ENCODE measurements around the gene MARS1.
"Not testable (repeated sequence)": the region's sequence is repeated elsewhere in the genome, so short reads cannot be mapped to it uniquely, and the experiment has no call there.

Gene MARS1

GRCh38 chr12:57498571-57498970, 10.7 kb downstream of the MARS1 start:
- H3K36me3 ChIP-seq (ENCODE audit: control insufficient read depth in 1 of 2, insufficient read depth in 2 of 2, low read length in 2 of 2), result peaks cover 28 to 64% of the 10 kb centered on the region in 2 donors

GRCh38 chr12:57500213-57500612, 12.3 kb downstream of the MARS1 start:
- no peaks in the 10 kb centered on the region for H3K9me3 ChIP-seq (ENCODE audit: control insufficient read depth in 1 of 2, low read length in 2 of 2)
- H3K27me3 ChIP-seq (ENCODE audit: low read depth, low read length), result no peaks in the 10 kb centered on the region
- peaks cover 36 to 77% of the 10 kb centered on the region in 2 donors for H3K36me3 ChIP-seq (ENCODE audit: control insufficient read depth in 1 of 2, insufficient read depth in 2 of 2, low read length in 2 of 2)
- H3K4me3 ChIP-seq (ENCODE audit: low read depth in 1 of 2, low read length in 2 of 2), result no peak overlapping the region
- no peaks in the 10 kb centered on the region for H3K4me1 ChIP-seq (ENCODE audit: control insufficient read depth in 1 of 2, insufficient read depth in 2 of 2, low read length in 2 of 2)
- no peak overlapping the region for H3K27ac ChIP-seq (ENCODE audit: low read length)

More at GRCh38 chr12:57498571-57498970, 10.7 kb downstream of the MARS1 start:
- no peak overlapping the region for H3K27ac ChIP-seq (ENCODE audit: low read length)
- no peaks in the 10 kb centered on the region for H3K4me1 ChIP-seq (ENCODE audit: control insufficient read depth in 1 of 2, insufficient read depth in 2 of 2, low read length in 2 of 2)
- no peak overlapping the region for H3K4me3 ChIP-seq (ENCODE audit: low read depth in 1 of 2, low read length in 2 of 2)
- no peaks in the 10 kb centered on the region for H3K9me3 ChIP-seq (ENCODE audit: control insufficient read depth in 1 of 2, low read length in 2 of 2)
- H3K27me3 ChIP-seq (ENCODE audit: low read depth, low read length), result no peaks in the 10 kb centered on the region

GRCh38 chr12:57502311-57502969, 14.6 kb downstream of the MARS1 start:
- H3K9me3 ChIP-seq (ENCODE audit: control insufficient read depth in 1 of 2, low read length in 2 of 2); H3K4me3 ChIP-seq (ENCODE audit: low read depth in 1 of 2, low read length in 2 of 2); H3K27me3 ChIP-seq (ENCODE audit: low read depth, low read length); H3K27ac ChIP-seq (ENCODE audit: low read length); H3K4me1 ChIP-seq (ENCODE audit: control insufficient read depth in 1 of 2, insufficient read depth in 2 of 2, low read length in 2 of 2): not testable (repeated sequence)
- H3K36me3 ChIP-seq (ENCODE audit: control insufficient read depth in 1 of 2, insufficient read depth in 2 of 2, low read length in 2 of 2), result peaks cover 37 to 73% of the 10 kb centered on the region in 2 donors

- H3K36me3 ChIP-seq (ENCODE audit: control insufficient read depth in 1 of 2, insufficient read depth in 2 of 2, low read length in 2 of 2), result peaks cover 21 to 50% of the 10 kb centered on the region in 2 donors
- not testable (repeated sequence) for H3K27me3 ChIP-seq (ENCODE audit: low read depth, low read length)
Measured at GRCh38 chr12:57506541-57506940, 18.7 kb downstream of the MARS1 start.

GRCh38 chr12:57507796-57508195, 19.9 kb downstream of the MARS1 start:
- peaks cover 33 to 55% of the 10 kb centered on the region in 2 donors for H3K36me3 ChIP-seq (ENCODE audit: control insufficient read depth in 1 of 2, insufficient read depth in 2 of 2, low read length in 2 of 2)
- H3K4me3 ChIP-seq (ENCODE audit: low read depth in 1 of 2, low read length in 2 of 2); H3K27ac ChIP-seq (ENCODE audit: low read length); H3K9me3 ChIP-seq (ENCODE audit: control insufficient read depth in 1 of 2, low read length in 2 of 2); H3K4me1 ChIP-seq (ENCODE audit: control insufficient read depth in 1 of 2, insufficient read depth in 2 of 2, low read length in 2 of 2); H3K27me3 ChIP-seq (ENCODE audit: low read depth, low read length): not testable (repeated sequence)

More at GRCh38 chr12:57506541-57506940, 18.7 kb downstream of the MARS1 start:
- not testable (repeated sequence) for H3K27ac ChIP-seq (ENCODE audit: low read length); H3K4me1 ChIP-seq (ENCODE audit: control insufficient read depth in 1 of 2, insufficient read depth in 2 of 2, low read length in 2 of 2); H3K9me3 ChIP-seq (ENCODE audit: control insufficient read depth in 1 of 2, low read length in 2 of 2); H3K4me3 ChIP-seq (ENCODE audit: low read depth in 1 of 2, low read length in 2 of 2)

GRCh38 chr12:57511161-57511560, 23.3 kb downstream of the MARS1 start:
- peaks cover 50 to 52% of the 10 kb centered on the region in 2 donors for H3K36me3 ChIP-seq (ENCODE audit: control insufficient read depth in 1 of 2, insufficient read depth in 2 of 2, low read length in 2 of 2)
- H3K27ac ChIP-seq (ENCODE audit: low read length), result no peak overlapping the region
- no peaks in the 10 kb centered on the region for H3K4me1 ChIP-seq (ENCODE audit: control insufficient read depth in 1 of 2, insufficient read depth in 2 of 2, low read length in 2 of 2)
- H3K4me3 ChIP-seq (ENCODE audit: low read depth in 1 of 2, low read length in 2 of 2), result no peak overlapping the region
- no peaks in the 10 kb centered on the region for H3K9me3 ChIP-seq (ENCODE audit: control insufficient read depth in 1 of 2, low read length in 2 of 2)
- no peaks in the 10 kb centered on the region for H3K27me3 ChIP-seq (ENCODE audit: low read depth, low read length)

- no peaks in the 10 kb centered on the region for H3K9me3 ChIP-seq (ENCODE audit: control insufficient read depth in 1 of 2, low read length in 2 of 2)
- H3K4me1 ChIP-seq (ENCODE audit: control insufficient read depth in 1 of 2, insufficient read depth in 2 of 2, low read length in 2 of 2), result peaks cover 0 to 2% of the 10 kb centered on the region in 2 donors
- no peak overlapping the region for H3K27ac ChIP-seq (ENCODE audit: low read length)
- H3K36me3 ChIP-seq (ENCODE audit: control insufficient read depth in 1 of 2, insufficient read depth in 2 of 2, low read length in 2 of 2), result peaks cover 55 to 58% of the 10 kb centered on the region in 2 donors
- H3K4me3 ChIP-seq (ENCODE audit: low read depth in 1 of 2, low read length in 2 of 2), result no peak overlapping the region
- no peaks in the 10 kb centered on the region for H3K27me3 ChIP-seq (ENCODE audit: low read depth, low read length)
Measured at GRCh38 chr12:57511588-57512325, 23.9 kb downstream of the MARS1 start.

- Histone ChIP-seq H3K36me3 (ENCODE audit: control insufficient read depth in 1 of 2, insufficient read depth in 2 of 2, low read length in 2 of 2) (peaks cover 64 to 67% of the 10 kb centered on the region in 2 donors), H3K27ac (ENCODE audit: low read length) (no peak overlapping the region), H3K27me3 (ENCODE audit: low read depth, low read length) (no peaks in the 10 kb centered on the region), H3K4me3 (ENCODE audit: low read depth in 1 of 2, low read length in 2 of 2) (no peak overlapping the region), H3K4me1 (ENCODE audit: control insufficient read depth in 1 of 2, insufficient read depth in 2 of 2, low read length in 2 of 2) (peaks cover 5 to 11% of the 10 kb centered on the region in 2 donors), H3K9me3 (ENCODE audit: control insufficient read depth in 1 of 2, low read length in 2 of 2) (no peaks in the 10 kb centered on the region)
Measured at GRCh38 chr12:57512665-57513064, 24.8 kb downstream of the MARS1 start.

GRCh38 chr12:57513266-57513665, 25.4 kb downstream of the MARS1 start:
- Histone ChIP-seq H3K27me3 (ENCODE audit: low read depth, low read length) (no peaks in the 10 kb centered on the region), H3K36me3 (ENCODE audit: control insufficient read depth in 1 of 2, insufficient read depth in 2 of 2, low read length in 2 of 2) (peaks cover 67 to 69% of the 10 kb centered on the region in 2 donors), H3K9me3 (ENCODE audit: control insufficient read depth in 1 of 2, low read length in 2 of 2) (no peaks in the 10 kb centered on the region), H3K27ac (ENCODE audit: low read length) (no peak overlapping the region), H3K4me3 (ENCODE audit: low read depth in 1 of 2, low read length in 2 of 2) (no peak overlapping the region), H3K4me1 (ENCODE audit: control insufficient read depth in 1 of 2, insufficient read depth in 2 of 2, low read length in 2 of 2) (peaks cover 9 to 17% of the 10 kb centered on the region in 2 donors)

GRCh38 chr12:57513677-57514076, 25.8 kb downstream of the MARS1 start:
- not testable (repeated sequence) for H3K4me3 ChIP-seq (ENCODE audit: low read depth in 1 of 2, low read length in 2 of 2); H3K9me3 ChIP-seq (ENCODE audit: control insufficient read depth in 1 of 2, low read length in 2 of 2); H3K27me3 ChIP-seq (ENCODE audit: low read depth, low read length); H3K27ac ChIP-seq (ENCODE audit: low read length)
- Histone ChIP-seq H3K36me3 (ENCODE audit: control insufficient read depth in 1 of 2, insufficient read depth in 2 of 2, low read length in 2 of 2) (peaks cover 67 to 69% of the 10 kb centered on the region in 2 donors), H3K4me1 (ENCODE audit: control insufficient read depth in 1 of 2, insufficient read depth in 2 of 2, low read length in 2 of 2) (peaks cover 14 to 21% of the 10 kb centered on the region in 2 donors)

GRCh38 chr12:57514246-57514645, 26.4 kb downstream of the MARS1 start:
- not testable (repeated sequence) for H3K27ac ChIP-seq (ENCODE audit: low read length)

More at GRCh38 chr12:57514246-57514645, 26.4 kb downstream of the MARS1 start:
- H3K27me3 ChIP-seq (ENCODE audit: low read depth, low read length); H3K9me3 ChIP-seq (ENCODE audit: control insufficient read depth in 1 of 2, low read length in 2 of 2); H3K4me3 ChIP-seq (ENCODE audit: low read depth in 1 of 2, low read length in 2 of 2): not testable (repeated sequence)
- Histone ChIP-seq H3K36me3 (ENCODE audit: control insufficient read depth in 1 of 2, insufficient read depth in 2 of 2, low read length in 2 of 2) (peaks cover 63 to 64% of the 10 kb centered on the region in 2 donors), H3K4me1 (ENCODE audit: control insufficient read depth in 1 of 2, insufficient read depth in 2 of 2, low read length in 2 of 2) (peaks cover 17 to 27% of the 10 kb centered on the region in 2 donors)
